Measurements from ENCODE around the gene SUGT1.
"Not testable (repeated sequence)": the region's sequence is repeated elsewhere in the genome, so short reads cannot be mapped to it uniquely, and the experiment has no call there.

Gene SUGT1

GRCh38 chr13:52669677-52670076 is 17.0 kb downstream of the SUGT1 start:
- no peak for DNase-seq (ENCODE audit: low spot score)

- no peak for DNase-seq (ENCODE audit: low spot score)
These were observed 18.1 kb downstream of the SUGT1 start for GRCh38 chr13:52670726-52671125.

DNA sequence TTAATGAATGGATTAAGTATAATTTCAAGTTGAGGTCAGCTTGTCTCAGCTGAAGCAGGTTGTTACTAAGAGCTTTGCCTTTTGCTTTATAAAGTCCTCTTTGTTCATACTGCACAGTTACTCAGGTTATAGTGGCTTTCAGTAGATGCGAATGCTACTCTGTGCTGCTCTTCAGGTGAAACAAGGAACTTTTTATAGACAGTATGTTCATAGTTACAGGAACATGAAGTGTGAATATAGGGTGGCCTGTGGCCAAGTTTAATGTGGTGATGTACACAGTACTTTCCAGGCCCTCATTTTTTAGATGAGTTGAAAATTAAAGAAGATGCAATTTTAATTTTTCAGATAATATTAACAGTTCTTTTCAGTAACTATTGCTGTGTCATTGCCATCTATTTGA is 20.8 kb downstream of the SUGT1 start:
- no peak for DNase-seq (ENCODE audit: low spot score)

GRCh38 chr13:52677823-52678222 is 25.2 kb downstream of the SUGT1 start:
- DNase-seq (ENCODE audit: low spot score), result no peak

DNA sequence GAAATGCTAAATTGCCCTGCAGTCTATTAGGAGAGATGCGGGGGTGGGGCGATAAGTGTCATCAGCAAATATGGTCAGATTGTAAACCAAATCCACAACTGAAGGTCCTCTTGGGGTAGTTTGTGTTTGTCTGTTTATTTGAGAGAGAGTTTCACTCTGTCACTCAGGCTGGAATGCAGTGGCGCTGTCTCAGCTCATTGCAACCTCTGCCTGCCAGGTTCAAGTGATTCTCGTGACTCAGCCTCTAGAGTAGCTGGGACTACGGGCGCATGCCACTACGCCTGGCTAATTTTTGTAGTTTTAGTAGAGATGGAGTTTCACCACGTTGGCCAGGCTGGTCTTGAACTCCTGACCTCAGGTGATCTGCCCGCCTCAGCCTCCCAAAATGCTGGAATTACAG is 33.2 kb downstream of the SUGT1 start:
- not testable (repeated sequence) for DNase-seq (ENCODE audit: low spot score)

GRCh38 chr13:52686376-52686775 is 33.7 kb downstream of the SUGT1 start:
- DNase-seq (ENCODE audit: low spot score), result no peak

DNA sequence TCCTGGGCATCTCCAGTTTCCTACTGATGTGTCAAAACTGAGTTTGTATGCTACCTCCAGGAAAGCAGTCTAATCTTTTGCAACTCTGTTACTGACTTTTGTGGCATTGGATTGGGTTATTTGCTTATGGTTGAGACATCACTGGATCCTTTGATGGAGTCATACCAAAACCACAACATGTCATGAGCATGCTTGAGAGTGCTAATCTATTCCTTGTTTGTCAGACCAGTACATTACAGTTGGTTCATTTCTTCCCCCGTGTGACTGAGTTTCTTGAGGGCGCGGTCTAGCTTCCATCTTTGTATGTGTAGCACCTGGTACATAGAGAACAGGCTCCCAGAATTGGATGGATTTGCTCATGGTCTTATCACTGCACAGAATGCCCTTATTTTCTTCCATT is 43.2 kb downstream of the SUGT1 start:
- no peak for DNase-seq (ENCODE audit: low spot score)

DNA sequence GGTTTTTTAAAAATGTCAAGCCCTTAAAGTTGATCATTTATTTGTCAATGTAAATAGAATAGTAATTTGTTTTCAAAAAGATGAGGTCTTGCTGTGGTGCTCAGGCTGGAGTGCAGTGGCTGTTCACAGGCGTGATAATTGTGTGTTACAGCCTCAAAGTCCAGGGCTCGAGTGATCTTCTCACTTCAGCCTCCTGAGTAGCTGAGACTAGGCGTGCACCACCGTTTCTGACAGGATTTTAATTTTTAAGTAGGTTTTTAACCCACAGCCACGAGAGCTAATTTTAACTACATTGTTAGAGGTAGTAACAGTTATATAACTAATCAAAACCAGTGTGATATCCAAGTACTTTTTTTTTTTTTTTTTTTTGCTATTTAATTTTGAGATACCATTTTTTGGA is 43.9 kb downstream of the SUGT1 start:
- DNase-seq (ENCODE audit: low spot score), result no peak

DNA sequence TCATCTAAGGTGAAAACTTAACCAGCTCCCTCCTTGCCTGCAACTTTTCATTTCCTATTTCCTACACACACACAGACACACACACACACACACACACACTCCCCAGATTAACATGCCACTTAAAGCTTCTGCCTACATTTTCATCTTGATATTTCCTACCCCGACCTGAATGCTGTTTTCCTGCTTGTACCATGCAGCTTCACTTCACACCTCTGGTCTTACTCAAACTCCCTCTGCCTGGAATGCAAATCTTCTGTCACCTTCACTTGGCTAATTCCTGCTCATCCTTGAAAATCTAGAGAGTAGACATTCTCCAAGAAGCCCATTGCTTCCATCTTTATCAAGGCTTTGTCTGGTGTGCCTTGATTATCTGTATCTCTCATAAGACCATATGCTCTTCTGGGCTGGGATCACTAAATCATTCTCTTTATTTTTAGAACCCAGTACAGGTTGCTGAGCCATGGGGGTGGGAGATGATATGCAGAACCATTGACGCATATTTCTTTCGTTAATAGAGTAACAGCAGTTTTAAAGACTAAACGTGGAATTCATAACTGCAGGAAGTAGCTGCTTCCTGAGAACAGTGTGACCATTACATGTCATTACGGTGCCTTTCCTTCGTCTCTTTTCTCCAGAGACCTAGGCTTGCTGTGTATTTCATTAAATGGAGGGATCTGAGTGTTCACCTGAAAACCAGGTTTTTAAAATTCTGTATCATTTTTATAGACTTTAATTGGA is 49.3 kb downstream of the SUGT1 start:
- DNase-seq (ENCODE audit: low spot score), result no peak

DNA sequence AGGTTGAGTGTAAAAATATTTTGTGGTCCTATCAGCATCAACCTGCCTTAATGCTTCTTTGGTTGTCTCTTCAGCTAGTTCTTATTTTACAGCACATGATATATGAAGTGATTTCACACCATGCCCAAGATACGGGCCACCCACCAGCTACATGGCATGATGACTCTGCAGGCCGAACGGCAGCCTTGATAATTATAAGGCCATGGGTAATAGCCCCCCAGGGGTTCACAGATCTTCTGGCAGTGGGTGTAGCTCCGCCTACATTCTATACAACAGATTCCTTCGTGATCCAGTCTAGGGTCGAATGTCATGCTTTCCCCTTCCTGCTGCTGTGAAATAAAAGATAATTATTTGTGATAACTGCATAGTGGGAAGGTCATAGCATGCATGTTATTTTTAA is 50.8 kb downstream of the SUGT1 start:
- no peak for DNase-seq (ENCODE audit: low spot score)

DNA sequence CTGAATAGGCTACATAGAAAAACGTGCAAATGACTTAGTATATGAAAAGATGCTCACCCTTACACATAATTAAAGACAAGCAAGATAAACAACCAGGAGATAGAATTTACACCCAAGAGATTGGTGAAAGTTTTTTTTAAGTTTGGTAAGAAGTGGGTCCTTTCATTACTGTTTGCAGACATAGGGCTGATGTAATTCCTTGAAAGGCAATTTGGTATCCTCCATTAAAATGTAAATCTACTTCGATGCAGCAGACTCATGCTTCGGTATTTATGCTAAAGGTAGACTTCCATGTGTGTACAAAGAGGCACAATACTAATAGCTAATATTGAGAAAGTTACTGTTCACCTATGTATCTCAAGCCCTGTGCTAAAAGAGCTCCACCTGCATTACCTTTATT is 53.4 kb downstream of the SUGT1 start:
- DNase-seq (ENCODE audit: low spot score), result no peak

DNA sequence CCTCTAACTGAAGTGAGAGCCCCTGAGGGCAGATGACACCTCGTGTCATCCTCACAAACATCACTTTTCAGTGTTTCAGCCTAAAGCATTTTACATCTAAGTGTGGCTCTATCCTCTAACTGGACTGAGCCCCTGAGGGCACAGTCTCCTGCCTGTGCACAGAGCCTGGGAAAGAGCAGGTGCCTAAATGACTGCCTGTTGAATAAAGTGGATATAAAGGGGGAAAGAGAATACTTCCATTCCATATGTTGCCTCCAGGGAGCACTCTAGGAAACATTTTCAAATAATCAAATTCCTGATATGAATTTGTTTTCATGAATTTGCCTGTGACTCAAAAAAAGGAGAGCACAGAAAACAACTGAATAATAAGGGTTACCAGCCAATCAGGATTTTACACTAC is 54.7 kb downstream of the SUGT1 start:
- no peak for DNase-seq (ENCODE audit: low spot score)

- DNase-seq (ENCODE audit: low spot score), result not testable (repeated sequence)
These were observed 55.6 kb downstream of the SUGT1 start for GRCh38 chr13:52708266-52708665.

DNA sequence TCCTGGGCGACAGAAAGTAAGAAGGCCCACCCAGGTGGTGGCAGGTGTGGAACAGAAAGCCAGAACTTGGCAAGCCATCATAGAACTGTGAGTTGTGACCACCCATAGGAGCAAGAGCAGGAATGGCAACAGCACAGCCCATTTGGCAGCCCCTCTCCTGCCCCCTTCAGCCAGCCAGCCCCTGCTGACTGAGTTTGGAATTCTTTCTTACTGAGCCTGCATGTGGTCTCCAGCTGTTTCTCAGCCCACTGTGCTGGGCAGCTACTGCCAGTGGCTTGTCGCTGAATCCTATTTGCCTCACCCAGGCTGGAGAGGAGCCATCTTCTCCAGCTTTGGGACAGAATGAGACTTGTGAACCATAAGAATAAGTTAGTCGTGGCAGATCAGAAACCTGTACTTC is 58.6 kb downstream of the SUGT1 start:
- no peak for DNase-seq (ENCODE audit: low spot score)

DNA sequence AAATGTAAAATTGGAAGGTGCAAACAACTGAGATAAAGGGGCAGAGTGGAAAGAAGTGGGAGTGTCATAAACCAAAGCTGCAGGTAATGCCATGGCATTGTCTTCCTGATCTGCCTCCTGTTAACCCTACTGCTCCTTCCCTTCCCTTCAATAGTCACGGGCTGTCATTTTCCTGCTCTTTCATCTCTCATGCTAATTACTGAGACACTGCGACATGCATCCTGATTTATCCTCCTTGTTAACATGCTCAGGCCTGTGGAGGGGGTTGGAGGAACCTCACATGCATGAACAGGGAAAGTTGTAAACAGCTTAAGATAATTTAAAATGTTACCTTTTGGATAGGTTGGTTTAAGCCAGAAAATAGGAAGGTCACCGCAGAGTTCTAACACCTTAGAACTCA is 59.7 kb downstream of the SUGT1 start:
- no peak for DNase-seq (ENCODE audit: low spot score)

- DNase-seq (ENCODE audit: low spot score), result no peak
These were observed 61.3 kb downstream of the SUGT1 start for GRCh38 chr13:52713894-52714293.

- DNase-seq (ENCODE audit: low spot score), result not testable (repeated sequence)
These were observed 68.3 kb downstream of the SUGT1 start for GRCh38 chr13:52720904-52721303.

GRCh38 chr13:52721356-52721755 is 68.7 kb downstream of the SUGT1 start:
- not testable (repeated sequence) for DNase-seq (ENCODE audit: low spot score)

DNA sequence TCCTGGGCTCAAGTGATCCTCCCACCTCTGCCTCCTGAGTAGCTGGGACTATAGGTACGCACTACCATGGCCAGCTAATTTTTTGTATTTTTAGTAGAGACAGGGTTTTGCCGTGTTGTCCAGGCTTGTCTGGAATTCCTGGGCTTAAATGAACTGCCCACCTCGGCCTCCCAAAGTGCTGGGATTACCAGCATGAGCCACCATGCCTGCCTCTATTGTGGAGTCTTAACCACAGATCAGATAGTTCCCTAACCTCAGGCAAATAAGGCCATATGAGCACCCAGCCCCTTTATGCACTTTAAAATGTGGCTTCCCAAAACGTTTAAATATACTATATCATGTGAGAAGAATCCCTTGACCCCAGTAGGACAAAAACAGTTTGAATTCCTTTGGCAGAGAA is 70.5 kb downstream of the SUGT1 start:
- DNase-seq (ENCODE audit: low spot score), result no peak

GRCh38 chr13:52725302-52725701 is 72.7 kb downstream of the SUGT1 start:
- DNase-seq (ENCODE audit: low spot score), result no peak

DNA sequence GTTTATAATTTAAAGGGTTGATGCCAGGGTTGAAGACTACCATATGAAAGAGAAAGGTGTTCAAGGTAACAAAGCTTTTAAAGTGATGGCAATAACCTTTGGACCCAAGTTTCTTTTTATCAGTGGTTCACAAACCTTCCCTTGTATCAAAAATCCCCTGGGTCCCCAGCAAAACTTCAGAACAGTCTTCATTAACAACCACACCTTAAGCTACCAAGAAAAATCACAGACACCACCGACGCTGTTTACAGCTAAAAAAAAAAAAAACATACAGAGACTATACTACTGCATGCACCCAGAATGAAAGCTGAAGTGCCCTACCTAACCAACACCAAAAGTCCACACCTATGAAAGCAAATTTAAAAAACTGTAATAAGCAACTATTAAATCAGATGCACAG is 73.6 kb downstream of the SUGT1 start:
- DNase-seq (ENCODE audit: low spot score), result no peak

DNA sequence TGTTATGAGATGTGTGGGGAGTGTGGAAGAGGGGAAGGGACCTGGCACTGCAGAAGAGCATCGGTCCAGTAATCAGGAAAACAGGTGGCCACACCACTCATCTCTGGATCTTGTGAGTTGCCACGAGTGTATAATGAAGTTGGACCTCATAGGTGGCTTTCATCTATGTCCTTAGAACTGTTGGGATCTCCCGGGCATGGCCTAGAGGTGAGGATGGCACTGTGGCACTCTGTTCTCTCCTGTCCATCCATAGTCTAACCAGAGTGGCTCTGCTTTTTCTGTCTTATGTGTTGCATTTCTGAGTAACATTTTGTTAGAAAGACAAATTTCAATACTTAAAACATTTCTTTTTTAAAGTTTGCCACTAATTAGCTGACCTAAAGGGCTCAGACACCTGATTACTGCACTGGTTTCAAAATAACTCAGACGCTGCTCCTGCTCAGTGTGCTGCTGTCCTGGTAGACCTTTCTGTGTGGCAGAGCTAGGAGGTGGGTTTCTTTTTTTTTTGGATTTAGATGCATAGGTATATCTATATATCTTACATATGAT is 81.5 kb downstream of the SUGT1 start:
- DNase-seq (ENCODE audit: low spot score), result no peak

DNA sequence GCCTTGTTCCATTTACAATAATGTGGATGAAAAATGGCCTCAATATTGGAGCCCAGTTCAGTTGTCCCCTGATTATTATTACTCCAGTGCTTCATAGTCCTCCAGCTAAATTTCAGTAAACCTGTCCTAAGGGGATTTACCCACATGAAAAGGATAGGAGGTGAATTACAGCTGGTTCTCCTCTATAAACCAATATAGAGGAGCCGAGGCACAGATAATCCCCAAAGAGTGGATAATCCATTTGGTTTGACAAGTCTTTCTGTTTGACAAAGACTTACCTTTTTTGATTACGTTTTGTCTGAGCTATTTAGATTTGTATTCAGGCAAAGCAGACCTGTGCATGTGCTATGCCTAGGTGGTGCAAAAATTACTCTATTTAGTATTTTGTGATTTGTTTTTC is 84.3 kb downstream of the SUGT1 start:
- DNase-seq (ENCODE audit: low spot score), result no peak

DNA sequence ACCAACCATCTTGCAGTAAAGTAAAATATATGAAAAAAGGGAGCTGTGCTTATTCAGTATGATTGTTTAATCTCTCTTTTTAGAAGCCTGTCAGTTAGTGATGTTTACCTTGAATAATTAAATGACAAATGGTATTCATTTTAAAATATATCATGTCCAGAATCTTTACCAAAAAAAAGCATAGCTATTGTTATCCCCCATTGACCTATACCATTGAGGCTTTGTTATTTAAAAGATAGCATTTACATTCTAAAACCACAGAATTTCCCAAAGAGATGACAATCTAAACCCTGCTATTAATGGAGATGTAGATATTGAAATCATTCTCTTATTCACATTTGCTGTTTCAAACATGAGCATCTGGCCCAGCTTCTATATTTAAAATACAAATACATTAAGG is 84.8 kb downstream of the SUGT1 start:
- DNase-seq (ENCODE audit: low spot score), result no peak
